Mesenchymal stem cell (in vitro differentiated cells and primary cell): ENCODE data around the gene HSD11B1.

Source experiments
- DNase-seq: peaks from one replicate; pipeline ENCODE4 v3.0.0-alpha.2; 2013
- H2AFZ ChIP-seq: one replicate; pipeline ENCODE4 v1.6.1; 2013; ENCODE audit warnings: low read depth, mild to moderate bottlenecking, control low read depth, inconsistent platforms, low read length, moderate library complexity
- H2AK5ac ChIP-seq: 2 replicates; pipeline ENCODE4 v1.6.1; 2013; ENCODE audit warnings: low read length, moderate library complexity, mild to moderate bottlenecking, inconsistent platforms; ENCODE audit not compliant: severe bottlenecking
- H2BK120ac ChIP-seq: one replicate; pipeline ENCODE4 v1.6.1; 2013; ENCODE audit warnings: low read depth, mild to moderate bottlenecking, inconsistent platforms, low read length, moderate library complexity
- H2BK12ac ChIP-seq, 2 experiments: one replicate each; pipeline ENCODE4 v1.6.1; 2013; ENCODE audit warnings: inconsistent platforms in 2 of 2, low read length in 2 of 2, mild to moderate bottlenecking in 2 of 2, moderate library complexity in 2 of 2, control low read depth in 1 of 2
- H2BK15ac ChIP-seq: one replicate; pipeline ENCODE4 v1.6.1; 2013; ENCODE audit warnings: mild to moderate bottlenecking, low read depth, inconsistent platforms; ENCODE audit not compliant: poor library complexity, severe bottlenecking
- H2BK5ac ChIP-seq: 2 replicates; pipeline ENCODE4 v1.6.1; 2013; ENCODE audit warnings: low read depth, mild to moderate bottlenecking, low read length, control low read depth, inconsistent platforms; ENCODE audit not compliant: poor library complexity, severe bottlenecking
- H3K14ac ChIP-seq, 2 experiments: one replicate each; pipeline ENCODE4 v1.6.1; 2013; ENCODE audit warnings: inconsistent platforms in 2 of 2, low read length in 2 of 2, control low read depth in 1 of 2, mild to moderate bottlenecking in 1 of 2, moderate library complexity in 1 of 2
- H3K18ac ChIP-seq, 2 experiments: one replicate each; pipeline ENCODE4 v1.6.1; 2013; ENCODE audit warnings: inconsistent platforms in 2 of 2, low read length in 2 of 2, control low read depth in 1 of 2, low read depth in 1 of 2, mild to moderate bottlenecking in 1 of 2
- H3K23ac ChIP-seq, 2 experiments: one replicate each; pipeline ENCODE4 v1.6.1; 2013; ENCODE audit warnings: inconsistent platforms in 2 of 2, low read length in 2 of 2, mild to moderate bottlenecking in 2 of 2, moderate library complexity in 2 of 2, control low read depth in 1 of 2
- H3K27ac ChIP-seq: 2 replicates; pipeline ENCODE4 v1.5.1; 2013; ENCODE audit warnings: mild to moderate bottlenecking, moderate library complexity, low read length, control low read depth, inconsistent platforms; ENCODE audit not compliant: poor library complexity, severe bottlenecking
- H3K27me3 ChIP-seq, 2 experiments: 2 replicates each; pipeline versions ENCODE4 v1.6.1 to v1.7.0; 2013; ENCODE audit warnings: low read length in 2 of 2, mild to moderate bottlenecking in 2 of 2, moderate library complexity in 2 of 2, control low read depth in 1 of 2, inconsistent platforms in 1 of 2; ENCODE audit not compliant: control insufficient read depth in 1 of 2, insufficient read depth in 1 of 2
- H3K36me3 ChIP-seq, 2 experiments: 2 replicates each; pipeline versions ENCODE4 v1.6.1 to v1.7.0; 2013; ENCODE audit warnings: low read length in 2 of 2, control low read depth in 1 of 2, inconsistent platforms in 1 of 2, low read depth in 1 of 2, mild to moderate bottlenecking in 1 of 2; ENCODE audit not compliant: insufficient read depth in 2 of 2, control insufficient read depth in 1 of 2
- H3K4ac ChIP-seq, 2 experiments: one replicate each; pipeline ENCODE4 v1.6.1; 2013; ENCODE audit warnings: inconsistent platforms in 2 of 2, low read length in 2 of 2, mild to moderate bottlenecking in 2 of 2, moderate library complexity in 2 of 2, control low read depth in 1 of 2, low read depth in 1 of 2
- H3K4me1 ChIP-seq: 2 replicates; pipeline ENCODE4 v1.6.1; 2013; ENCODE audit warnings: low read depth, low read length, control low read depth; ENCODE audit not compliant: control insufficient read depth, insufficient read depth
- H3K4me2 ChIP-seq: 2 replicates; pipeline ENCODE4 v1.6.1; 2013; ENCODE audit warnings: low read length, mild to moderate bottlenecking, inconsistent platforms; ENCODE audit not compliant: poor library complexity, severe bottlenecking
- H3K4me3 ChIP-seq, 2 experiments: 2 replicates each; pipeline versions ENCODE4 v1.5.1 to v1.7.0; 2013; ENCODE audit warnings: low read length in 2 of 2, mild to moderate bottlenecking in 2 of 2, control low read depth in 1 of 2, low read depth in 1 of 2; ENCODE audit not compliant: insufficient read depth in 1 of 2
- H3K79me1 ChIP-seq: replicated peaks from 2 replicates; pipeline ENCODE4 v1.6.1; 2013; ENCODE audit warnings: mild to moderate bottlenecking, control low read depth, low read length, inconsistent platforms; ENCODE audit not compliant: poor library complexity, severe bottlenecking
- H3K9ac ChIP-seq: 2 replicates; pipeline ENCODE4 v1.7.0; 2013; ENCODE audit warnings: mild to moderate bottlenecking, low read length, moderate library complexity
- H3K9me3 ChIP-seq: 2 replicates; pipeline ENCODE4 v1.7.0; 2013; ENCODE audit warnings: mild to moderate bottlenecking, low read length; ENCODE audit not compliant: control insufficient read depth
- H4K8ac ChIP-seq: one replicate; pipeline ENCODE4 v1.6.1; 2013; ENCODE audit warnings: inconsistent platforms, mild to moderate bottlenecking, low read length, moderate library complexity
- H4K91ac ChIP-seq: one replicate; pipeline ENCODE4 v1.6.1; 2013; ENCODE audit warnings: mild to moderate bottlenecking, low read length, inconsistent platforms
- WGBS: methylation state at CpG from one replicate; pipeline ENCODE4 v1.1.7; 2013; ENCODE audit warnings: mixed read lengths; 5-methylcytosine and 5-hydroxymethylcytosine counted together

The HSD11B1 gene

GRCh38 chr1:209659909-209660308 is 44.7 kb upstream of the HSD11B1 start:
- Histone ChIP-seq H2BK15ac (no peak overlapping the region), H3K4me3 (no peak overlapping the region), H3K14ac (no peak overlapping the region), H3K4me1 (peaks cover 6% of the 10 kb centered on the region), H4K8ac (no peak overlapping the region), H3K4me2 (no peak overlapping the region), H2BK5ac (no peak overlapping the region), H3K4ac (no peak overlapping the region), H2BK120ac (no peak overlapping the region), H3K18ac (no peak overlapping the region), H3K9ac (no peak overlapping the region), H3K27me3 (no peaks in the 10 kb centered on the region), H2BK12ac (no peak overlapping the region), H4K91ac (no peak overlapping the region), H3K79me1 (no peaks in the 10 kb centered on the region), H3K36me3 (no peaks in the 10 kb centered on the region), H3K9me3 (no peaks in the 10 kb centered on the region), H2AK5ac (no peak overlapping the region), H3K23ac (no peak overlapping the region), H2AFZ (no peak overlapping the region), H3K27ac (peak overlapping the region; percentile 2)
- 0% methylated on average over 2 of the region's 5 CpGs for WGBS
- peak; percentile 97 for DNase-seq

- Histone ChIP-seq H2BK15ac (no peak overlapping the region), H3K79me1 (no peaks in the 10 kb centered on the region), H3K4ac (peak overlapping the region; percentile 57 to 97), H2AFZ (no peak overlapping the region), H2AK5ac (no peak overlapping the region), H3K18ac (peak overlapping the region; percentile 5 to 92), H2BK5ac (no peak overlapping the region), H3K4me2 (no peak overlapping the region), H3K4me3 (no peak overlapping the region), H3K27me3 (no peaks in the 10 kb centered on the region), H3K36me3 (no peaks in the 10 kb centered on the region), H4K8ac (peak overlapping the region; percentile 83), H3K9me3 (no peaks in the 10 kb centered on the region), H4K91ac (peak overlapping the region; percentile 93), H3K4me1 (peaks cover 6% of the 10 kb centered on the region), H3K27ac (no peak overlapping the region), H3K23ac (no peak overlapping the region), H3K9ac (no peak overlapping the region), H2BK12ac (peak overlapping the region; percentile 57 to 95), H2BK120ac (no peak overlapping the region), H3K14ac (no peak overlapping the region)
- WGBS, result 0% methylated on average over 1 of the region's 1 CpG
- DNase-seq, result peak; percentile 76
These were observed 43.6 kb upstream of the HSD11B1 start for GRCh38 chr1:209661071-209661470.

DNA sequence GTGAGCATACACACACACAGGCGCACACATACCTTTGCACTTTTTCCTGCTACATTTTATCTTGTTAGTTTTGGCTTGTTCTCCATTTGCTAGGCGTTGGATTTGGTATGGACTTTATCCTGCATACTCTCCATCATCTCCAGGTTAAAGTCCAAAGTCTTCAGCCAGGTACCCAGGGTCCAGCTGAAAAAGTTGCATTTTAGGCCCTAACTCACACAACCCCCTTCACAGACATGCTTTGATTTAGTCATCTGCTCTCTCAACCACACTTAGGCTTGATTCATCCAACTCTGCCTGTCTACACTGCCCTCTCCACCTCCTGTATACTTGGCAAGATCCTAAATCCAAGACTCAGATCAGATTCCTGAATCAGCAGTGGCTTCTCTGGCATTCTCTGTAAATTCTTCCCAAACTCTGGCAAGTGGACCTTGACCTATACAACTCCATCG is 41.7 kb upstream of the HSD11B1 start:
- Histone ChIP-seq H3K4ac (peak overlapping the region in 1 of 2 experiments; percentile 26), H3K4me2 (no peak overlapping the region), H3K18ac (no peak overlapping the region), H2BK5ac (no peak overlapping the region), H3K23ac (no peak overlapping the region), H4K8ac (no peak overlapping the region), H2BK15ac (no peak overlapping the region), H3K14ac (no peak overlapping the region), H4K91ac (no peak overlapping the region), H2AK5ac (no peak overlapping the region), H3K4me1 (no peaks in the 10 kb centered on the region), H2AFZ (no peak overlapping the region), H3K27me3 (peaks cover 0 to 6% of the 10 kb centered on the region in 2 experiments), H2BK12ac (no peak overlapping the region), H3K9ac (no peak overlapping the region), H3K27ac (no peak overlapping the region), H3K4me3 (no peak overlapping the region), H3K9me3 (no peaks in the 10 kb centered on the region), H2BK120ac (no peak overlapping the region), H3K36me3 (no peaks in the 10 kb centered on the region), H3K79me1 (no peaks in the 10 kb centered on the region)
- DNase-seq, result no peak
- WGBS, result 99% methylated on average over 3 of the region's 3 CpGs

DNA sequence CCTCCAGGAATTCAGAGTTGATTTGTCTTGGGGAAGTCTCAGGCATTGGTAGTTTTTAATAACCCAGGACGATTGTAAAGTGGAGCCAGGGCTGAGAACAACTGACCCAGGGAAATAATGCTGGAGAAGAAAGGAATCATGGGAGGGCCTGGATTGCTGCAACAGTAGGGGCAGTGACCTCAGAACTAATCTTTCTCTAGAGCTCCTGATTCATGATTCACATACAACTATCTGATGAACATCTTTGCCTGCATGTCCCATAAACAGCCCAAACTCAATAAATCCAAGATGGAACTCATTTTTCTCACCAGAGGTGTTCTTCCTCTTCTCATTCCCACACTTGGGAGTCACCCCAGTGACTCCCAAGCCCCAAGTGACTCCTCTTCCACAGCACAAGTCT is 37.5 kb upstream of the HSD11B1 start:
- Histone ChIP-seq H3K18ac (no peak overlapping the region), H3K4me3 (no peak overlapping the region), H3K9ac (no peak overlapping the region), H2AFZ (no peak overlapping the region), H4K91ac (no peak overlapping the region), H3K4me2 (no peak overlapping the region), H2BK5ac (no peak overlapping the region), H3K23ac (no peak overlapping the region), H2BK12ac (no peak overlapping the region), H2BK120ac (no peak overlapping the region), H3K4me1 (no peaks in the 10 kb centered on the region), H4K8ac (no peak overlapping the region), H3K4ac (no peak overlapping the region), H2BK15ac (no peak overlapping the region), H3K36me3 (no peaks in the 10 kb centered on the region), H3K27ac (no peak overlapping the region), H3K27me3 (peaks cover 0 to 6% of the 10 kb centered on the region in 2 experiments), H3K79me1 (no peaks in the 10 kb centered on the region), H3K14ac (no peak overlapping the region), H3K9me3 (no peaks in the 10 kb centered on the region), H2AK5ac (no peak overlapping the region)
- WGBS, result 100% methylated on average over 1 of the region's 1 CpG
- DNase-seq, result no peak
